Esophagus squamous epithelium (tissue), 4 donors: ENCODE results near the gene GRIN2C.

Source experiments
- CTCF ChIP-seq, 6 experiments: fragments of 450-650 bp in 4 of 6; fragments of 200-600 bp in 2 of 6; sonication (generic) in 2 of 6; IDR thresholded peaks; one replicate each; pipeline ENCODE4 v1.5.1; 2016 to 2019; ENCODE audit warnings: antibody characterized with exemption in 6 of 6, mild to moderate bottlenecking in 4 of 6, moderate library complexity in 4 of 6
- POLR2A ChIP-seq, 4 donors: fragments of 450-650 bp; IDR thresholded peaks; one replicate each; pipeline ENCODE4 v1.6.1; 2017; ENCODE audit warnings: antibody characterized with exemption in 4 of 4, mild to moderate bottlenecking in 4 of 4, moderate library complexity in 3 of 4

- TF ChIP-seq CTCF (IDR thresholded peaks at IDR 0.05): no peak
- TF ChIP-seq POLR2A (IDR thresholded peaks at IDR 0.05): no peak
Measured at GRCh38 chr17:74796866-74797265, 62.8 kb downstream of the GRIN2C start.
